Motor neuron (in vitro differentiated cells): Measurements from ENCODE around the gene SLCO1A2. TPM values are rescaled to one million over a fixed set of nuclear protein-coding genes. Genes with fewer than 3 reads are reported as not detected.

ENCODE experiments used
- ATAC-seq, 8 experiments: fragments of 200-7000 bp; cut with Tn5 transposase; replicated peaks in 6 of 8; 2 replicates each; pipeline ENCODE4 v1.8.0; 2021; ENCODE audit warnings: mild to moderate bottlenecking in 8 of 8, moderate library complexity in 8 of 8
- H3K27ac ChIP-seq, 2 donors: fragments of 250-450 bp; sonication (Bioruptor Pico); 2 replicates each; pipeline ENCODE4 v1.9.0; 2021; ENCODE audit warnings: antibody characterized with exemption in 2 of 2, mild to moderate bottlenecking in 2 of 2, moderate library complexity in 1 of 2
- H3K4me1 ChIP-seq, 2 donors: fragments of 250-450 bp; sonication (Bioruptor Pico); replicated peaks in 1 of 2; 2 replicates each; pipeline ENCODE4 v1.6.1; 2021; ENCODE audit warnings: antibody characterized with exemption in 2 of 2, mild to moderate bottlenecking in 2 of 2, moderate library complexity in 1 of 2
- H3K4me3 ChIP-seq, 5 donors: fragments of 250-450 bp; sonication (Bioruptor Pico); 2 replicates each; pipeline ENCODE4 v1.9.0; 2021; ENCODE audit warnings: antibody characterized with exemption in 5 of 5, mild to moderate bottlenecking in 5 of 5, moderate library complexity in 4 of 5
- WGBS, 10 experiments: fragments of 450-650 bp; shearing (Covaris generic); methylation state at CpG; one replicate each; pipeline ENCODE4 v1.0.0; 2022; 5-methylcytosine and 5-hydroxymethylcytosine counted together
- in situ Hi-C, 9 experiments: fragments of 400-800 bp; cut with MboI; loops; one replicate each; pipeline ENCODE4 v1.15.0; 2021; ENCODE audit warnings: low sequenced_read_pairs in 9 of 9, low pct_unique_long_range_greater_than_20kb in 2 of 9; ENCODE audit not compliant: unreplicated experiment in 9 of 9
- total RNA-seq, 8 experiments: library from RNA; unstranded; fragments of 300-600 nt; gene quantifications; 2 replicates each; pipeline versions ENCODE4 v1.2.3 to v1.2.4, GENCODE V29; 2022

The SLCO1A2 gene
- total RNA-seq, 8 experiments from 2014 or later: 1.8 to 17.3 (median 6.9) TPM

- in situ Hi-C loops: no loop called here
- no peak for ATAC-seq
- WGBS, 10 experiments: 0 to 30% (median 24%) methylated on average over 1 of the region's 1 CpG; no CpG with 5 or more reads in 4 of the 10 experiments
- Histone ChIP-seq H3K4me3 (no peak overlapping the region), H3K27ac (no peak overlapping the region), H3K4me1 (no peaks in the 10 kb centered on the region)
Measured at GRCh38 chr12:21346542-21347205, 12.0 kb upstream of the SLCO1A2 start.

- Histone ChIP-seq H3K4me1 (no peaks in the 10 kb centered on the region), H3K4me3 (no peak overlapping the region), H3K27ac (no peak overlapping the region)
- in situ Hi-C loops: no loop called here
- peak in 3 of 8 experiments; percentile 84 to 86 (median 84) for ATAC-seq
Measured at GRCh38 chr12:21343636-21344035, 8.9 kb upstream of the SLCO1A2 start.

- Histone ChIP-seq H3K4me3 (no peak overlapping the region), H3K4me1 (no peaks in the 10 kb centered on the region), H3K27ac (no peak overlapping the region)
- WGBS, 10 experiments: 0 to 100% (median 79%) methylated on average over 1 to 4 of the region's 4 CpGs; no CpG with 5 or more reads in 2 of the 10 experiments
- ATAC-seq: peak in 5 of 8 experiments; percentile 6 to 75 (median 50)
- in situ Hi-C loops: no loop called here
Measured at GRCh38 chr12:21341769-21342168, 7.1 kb upstream of the SLCO1A2 start.

GRCh38 chr12:21340403-21340802, 5.7 kb upstream of the SLCO1A2 start:
- peak in 2 of 8 experiments; percentile 54 to 55 for ATAC-seq
- WGBS, 10 experiments: 6 to 95% (median 85%) methylated on average over 3 to 6 of the region's 6 CpGs
- in situ Hi-C loops: no loop called here
- no peak overlapping the region for H3K27ac ChIP-seq
- no peaks in the 10 kb centered on the region for H3K4me1 ChIP-seq
- H3K4me3 ChIP-seq: no peak overlapping the region

GRCh38 chr12:21339921-21340320, 5.2 kb upstream of the SLCO1A2 start:
- peak in 3 of 8 experiments; percentile 48 to 76 (median 56) for ATAC-seq
- WGBS, 10 experiments: 0 to 100% (median 0%) methylated on average over 1 of the region's 1 CpG; no CpG with 5 or more reads in 3 of the 10 experiments
- Histone ChIP-seq H3K4me1 (no peaks in the 10 kb centered on the region), H3K27ac (no peak overlapping the region), H3K4me3 (no peak overlapping the region)
- in situ Hi-C loops: no loop called here

- no peak overlapping the region for H3K27ac ChIP-seq
- no peak overlapping the region for H3K4me3 ChIP-seq
- ATAC-seq: no peak
- no peaks in the 10 kb centered on the region for H3K4me1 ChIP-seq
- in situ Hi-C loops: no loop called here
- 29 to 98% (median 81%) methylated on average over 1 to 6 of the region's 6 CpGs; no CpG with 5 or more reads in 2 of the 10 experiments for WGBS, 10 experiments
Measured at GRCh38 chr12:21337959-21338744, 3.4 kb upstream of the SLCO1A2 start.

GRCh38 chr12:21337453-21337852, 2.7 kb upstream of the SLCO1A2 start:
- in situ Hi-C loops: no loop called here
- no peak for ATAC-seq
- Histone ChIP-seq H3K4me1 (no peaks in the 10 kb centered on the region), H3K27ac (no peak overlapping the region), H3K4me3 (no peak overlapping the region)

- in situ Hi-C loops: no loop called here
- no peak overlapping the region for H3K27ac ChIP-seq
Measured at GRCh38 chr12:21336656-21337055, 1.9 kb upstream of the SLCO1A2 start.

GRCh38 chr12:21330682-21331253, 3.9 kb downstream of the SLCO1A2 start:
- in situ Hi-C loops: no loop called here
- no peaks in the 10 kb centered on the region for H3K4me1 ChIP-seq
- H3K4me3 ChIP-seq: no peak overlapping the region
- WGBS, 10 experiments: 0 to 71% (median 43%) methylated on average over 1 of the region's 1 CpG; no CpG with 5 or more reads in 1 of the 10 experiments
- ATAC-seq: no peak
- no peak overlapping the region for H3K27ac ChIP-seq

More at GRCh38 chr12:21336656-21337055, 1.9 kb upstream of the SLCO1A2 start:
- H3K4me1 ChIP-seq: no peaks in the 10 kb centered on the region
- H3K4me3 ChIP-seq: no peak overlapping the region
- WGBS, 10 experiments: 0 to 93% (median 40%) methylated on average over 1 to 5 of the region's 5 CpGs; no CpG with 5 or more reads in 1 of the 10 experiments
- ATAC-seq: no peak

- H3K4me1 ChIP-seq: peaks cover 0 to 6% of the 10 kb centered on the region in 2 donors
- in situ Hi-C loops: no loop called here
- ATAC-seq: no peak
- H3K4me3 ChIP-seq: no peak overlapping the region
- H3K27ac ChIP-seq: no peak overlapping the region
Measured at GRCh38 chr12:21328578-21328977, 6.1 kb downstream of the SLCO1A2 start.

GRCh38 chr12:21324551-21324950, 10.2 kb downstream of the SLCO1A2 start:
- in situ Hi-C loops: loop anchor here in 3 of 9 experiments (25.0 kb wide), 2 partner anchors 113 to 313 kb away; partner anchors contain the start of gene PYROXD1 (in 2 of the 3)
- peak in 5 of 8 experiments; percentile 53 to 87 (median 65) for ATAC-seq
- Histone ChIP-seq H3K4me3 (no peak overlapping the region), H3K4me1 (peaks cover 0 to 6% of the 10 kb centered on the region in 2 donors), H3K27ac (no peak overlapping the region)
- WGBS, 10 experiments: 0 to 70% (median 38%) methylated on average over 1 of the region's 1 CpG; no CpG with 5 or more reads in 1 of the 10 experiments

GRCh38 chr12:21323736-21324135, 11.0 kb downstream of the SLCO1A2 start:
- Histone ChIP-seq H3K27ac (no peak overlapping the region), H3K4me3 (no peak overlapping the region), H3K4me1 (peaks cover 0 to 6% of the 10 kb centered on the region in 2 donors)
- ATAC-seq: peak in 1 of 8 experiments; percentile 33
- 0 to 80% (median 31%) methylated on average over 1 to 2 of the region's 2 CpGs; no CpG with 5 or more reads in 2 of the 10 experiments for WGBS, 10 experiments
- in situ Hi-C loops: loop anchor here in 3 of 9 experiments (25.0 kb wide), 2 partner anchors 114 to 314 kb away; partner anchors contain the start of gene PYROXD1 (in 2 of the 3)

- Histone ChIP-seq H3K4me3 (no peak overlapping the region), H3K27ac (no peak overlapping the region), H3K4me1 (no peaks in the 10 kb centered on the region)
- in situ Hi-C loops: loop anchor here in 3 of 9 experiments (25.0 kb wide), 2 partner anchors 129 to 329 kb away; partner anchors contain the start of gene PYROXD1 (in 2 of the 3)
- 0 to 89% (median 33%) methylated on average over 1 of the region's 1 CpG; no CpG with 5 or more reads in 1 of the 10 experiments for WGBS, 10 experiments
- ATAC-seq: no peak
Measured at GRCh38 chr12:21308785-21309184, 25.9 kb downstream of the SLCO1A2 start.
